HepG2 (cell line): Measurements from ENCODE around the gene MED25. TPM values are rescaled to one million over a fixed set of nuclear protein-coding genes. Genes with fewer than 3 reads are reported as not detected.

Experiments used
- ATAC-seq: fragments of 200-7000 bp; cut with Tn5 transposase; 3 replicates; pipeline ENCODE4 v1.9.1; 2020; ENCODE audit warnings: mild to moderate bottlenecking, moderate library complexity
- BruUV-seq: library from RNA; stranded (reverse); fragments of 400-500 nt; replicated peaks from 2 replicates; lab custom pipeline; 2021; lab: Mats Ljungman, UMichigan
- CTCF ChIA-PET: fragments of 300-600 bp; formaldehyde crosslinking; extraction: SDS; loops from one replicate; lab custom pipeline; 2021; ENCODE audit warnings: low total read pairs, inconsistent platforms, low intra/inter-chr PET ratio; lab: Yijun Ruan, JAX
- POLR2A ChIA-PET: fragments of 350-600 bp; sonication (Branson Sonifier 250); formaldehyde crosslinking; loops from one replicate; lab custom pipeline; 2020; ENCODE audit warnings: antibody characterized with exemption, inconsistent platforms; lab: Yijun Ruan, JAX
- DNase-seq: peaks from one replicate; pipeline ENCODE4 v3.0.0-alpha.2; 2015; ENCODE audit warnings: low spot score
- FAIRE-seq: peaks from 3 replicates; lab custom pipeline; 2011; peaks lifted over from hg19 to GRCh38; lab: Jason Lieb, UNC
- H2AFZ ChIP-seq: one replicate; pipeline ENCODE4 v1.6.1; 2011; ENCODE audit warnings: low read length, inconsistent platforms
- H3K27ac ChIP-seq: fragments of 300-600 bp; 3 replicates; pipeline ENCODE4 v1.8.0; 2011; ENCODE audit warnings: mixed run types, mild to moderate bottlenecking, mixed read lengths, low read length, inconsistent platforms; ENCODE audit not compliant: insufficient read depth; ENCODE audit errors: extremely low read length
- H3K27me3 ChIP-seq, 2 experiments: fragments of 200-600 bp in 1 of 2; 2 replicates in 1 of 2; 3 replicates in 1 of 2; pipeline versions ENCODE4 v1.6.0 to v1.8.0; 2011; ENCODE audit warnings: low read length in 2 of 2, mild to moderate bottlenecking in 2 of 2, moderate library complexity in 2 of 2, inconsistent platforms in 1 of 2; ENCODE audit not compliant: insufficient read depth in 2 of 2, control insufficient read depth in 1 of 2
- H3K36me3 ChIP-seq, 2 experiments: fragments of 200-600 bp in 1 of 2; replicated peaks in 1 of 2; 2 replicates in 1 of 2; 3 replicates in 1 of 2; pipeline versions ENCODE4 v1.5.1 to v1.8.0; 2011; ENCODE audit warnings: low read length in 2 of 2, inconsistent platforms in 1 of 2; ENCODE audit not compliant: insufficient read depth in 2 of 2, control insufficient read depth in 1 of 2
- H3K4me1 ChIP-seq: 2 replicates; pipeline ENCODE4 v1.5.1; 2012; ENCODE audit warnings: low read length, inconsistent platforms; ENCODE audit not compliant: insufficient read depth
- H3K4me2 ChIP-seq: 2 replicates; pipeline ENCODE4 v1.6.0; 2011; ENCODE audit warnings: low read depth, low read length, inconsistent platforms
- H3K4me3 ChIP-seq, 3 experiments: fragments of 200-600 bp in 1 of 3; sonication (generic), shearing (Covaris generic) in 1 of 3; replicated peaks in 1 of 3; 2 replicates each; pipeline ENCODE4 v1.5.1; 2011 to 2016; ENCODE audit warnings: low read length in 3 of 3, inconsistent platforms in 2 of 3, low read depth in 2 of 3, mild to moderate bottlenecking in 2 of 3, control low read depth in 1 of 3, mixed read lengths in 1 of 3; ENCODE audit not compliant: insufficient read depth in 1 of 3
- H3K79me2 ChIP-seq: one replicate; pipeline ENCODE4 v1.6.1; 2011; ENCODE audit warnings: low read length, inconsistent platforms; ENCODE audit not compliant: insufficient read depth
- H3K9ac ChIP-seq: 2 replicates; pipeline ENCODE4 v1.6.0; 2011; ENCODE audit warnings: mild to moderate bottlenecking, low read depth, low read length, inconsistent platforms; ENCODE audit not compliant: insufficient read depth
- H3K9me3 ChIP-seq: 2 replicates; pipeline ENCODE4 v1.5.1; 2012; ENCODE audit warnings: mild to moderate bottlenecking, low read length
- H4K20me1 ChIP-seq: 2 replicates; pipeline ENCODE4 v1.6.0; 2011; ENCODE audit warnings: inconsistent platforms, mild to moderate bottlenecking, low read length, moderate library complexity; ENCODE audit not compliant: insufficient read depth
- BRCA1 ChIP-seq: sonication (generic); formaldehyde crosslinking; IDR thresholded peaks from 2 replicates; pipeline ENCODE4 v1.4.0; 2020; ENCODE audit warnings: missing genetic modification reagents
- GLI4 ChIP-seq: sonication (generic); formaldehyde crosslinking; IDR thresholded peaks from 2 replicates; pipeline ENCODE4 v1.5.1; 2020; ENCODE audit warnings: missing genetic modification reagents, mild to moderate bottlenecking, moderate library complexity, borderline replicate concordance
- GTF2F1 ChIP-seq: fragments of 150-350 bp; IDR thresholded peaks from 2 replicates; pipeline ENCODE4 v1.6.1; 2014; ENCODE audit warnings: low read length
- HOXA3 ChIP-seq: sonication (generic); formaldehyde crosslinking; IDR thresholded peaks from 2 replicates; pipeline ENCODE4 v1.5.0; 2020; ENCODE audit warnings: missing genetic modification reagents
- JUND ChIP-seq: sonication (generic); formaldehyde crosslinking; IDR thresholded peaks from 2 replicates; pipeline ENCODE4 v1.8.0; 2022; ENCODE audit warnings: mild to moderate bottlenecking, missing genetic modification reagents
- MYC ChIP-seq: sonication (generic); formaldehyde crosslinking; IDR thresholded peaks from 2 replicates; pipeline ENCODE4 v1.9.0; 2021; ENCODE audit warnings: missing genetic modification reagents, borderline replicate concordance
- PITX1 ChIP-seq: sonication (generic); formaldehyde crosslinking; IDR thresholded peaks from 2 replicates; pipeline ENCODE4 v1.5.1; 2020; ENCODE audit warnings: mild to moderate bottlenecking, missing genetic modification reagents
- POLR2G ChIP-seq: fragments of 200-400 bp; formaldehyde crosslinking; IDR thresholded peaks from 2 replicates; pipeline ENCODE4 v1.6.1; 2018; ENCODE audit warnings: mild to moderate bottlenecking, low read depth, low read length, moderate library complexity
- SIX4 ChIP-seq: sonication (generic); formaldehyde crosslinking; IDR thresholded peaks from 2 replicates; pipeline ENCODE4 v1.4.0; 2020; ENCODE audit warnings: missing genetic modification reagents
- ZNF33A ChIP-seq: sonication (generic); formaldehyde crosslinking; IDR thresholded peaks from 2 replicates; pipeline ENCODE4 v1.5.1; 2020; ENCODE audit warnings: missing genetic modification reagents, mild to moderate bottlenecking, moderate library complexity, borderline replicate concordance
- ZNF737 ChIP-seq: sonication (generic); formaldehyde crosslinking; IDR thresholded peaks from 2 replicates; pipeline ENCODE4 v1.5.0; 2020; ENCODE audit warnings: missing genetic modification reagents, mild to moderate bottlenecking, borderline replicate concordance
- ZNF816 ChIP-seq: sonication (generic); formaldehyde crosslinking; IDR thresholded peaks from 2 replicates; pipeline ENCODE4 v1.8.0; 2022; ENCODE audit warnings: missing genetic modification reagents, mild to moderate bottlenecking, borderline replicate concordance
- WGBS: methylation state at CpG from one replicate; pipeline ENCODE4 v1.1.6; 2017; ENCODE audit warnings: low lambda C conversion rate; 5-methylcytosine and 5-hydroxymethylcytosine counted together
- in situ Hi-C: cut with HindIII; loops from 2 replicates; pipeline ENCODE4 v1.10.0; 2017; ENCODE audit warnings: low pct_unique_long_range_greater_than_20kb; ENCODE audit not compliant: extremely low pct_ligation_motif_present
- intact Hi-C: fragments of 100-400 bp; cut with micrococcal nuclease; formaldehyde crosslinking; loops from one replicate; pipeline ENCODE4 v1.10.0; 2022; ENCODE audit not compliant: unreplicated experiment
- polyA plus RNA-seq, 8 experiments: library from polyadenylated mRNA; depleted of rRNA in 3 of 8; stranded (reverse) in 7 of 8; unstranded in 1 of 8; fragments of >200 nt; fragmentation: Illumina TruSeq in 4 of 8; extraction: Trizol in 4 of 8; gene quantifications; 2 replicates each; pipeline versions ENCODE4 v1.2.1 to v1.2.3, GENCODE V29; 2011 to 2016; ENCODE audit warnings: low read depth in 4 of 8, missing spikeins in 1 of 8, mixed read lengths in 1 of 8; ENCODE audit not compliant: insufficient read depth in 1 of 8
- total RNA-seq, 5 experiments: library from RNA; depleted of rRNA; stranded (reverse); fragments of >200 nt; fragmentation: Illumina TruSeq; extraction: Trizol; gene quantifications; 2 replicates each; pipeline ENCODE4 v1.2.3, GENCODE V29; 2016; ENCODE audit warnings: low read depth in 1 of 5
- TF ChIP-seq, protein P1 (sequence below): sonication (generic); formaldehyde crosslinking; IDR thresholded peaks from 2 replicates; pipeline ENCODE4 v1.5.0; 2020; ENCODE audit warnings: missing genetic modification reagents
- TF ChIP-seq, protein P2 (sequence below): sonication (generic); formaldehyde crosslinking; IDR thresholded peaks from 2 replicates; pipeline ENCODE4 v1.4.0; 2020; ENCODE audit warnings: mild to moderate bottlenecking, missing genetic modification reagents, borderline replicate concordance

The MED25 gene
- total and polyA plus RNA-seq, 2 of the 13 experiments (the other 11 are each of a cell fraction or from before 2014, with no cell fraction given): 11.1 to 15.1 TPM

DNA sequence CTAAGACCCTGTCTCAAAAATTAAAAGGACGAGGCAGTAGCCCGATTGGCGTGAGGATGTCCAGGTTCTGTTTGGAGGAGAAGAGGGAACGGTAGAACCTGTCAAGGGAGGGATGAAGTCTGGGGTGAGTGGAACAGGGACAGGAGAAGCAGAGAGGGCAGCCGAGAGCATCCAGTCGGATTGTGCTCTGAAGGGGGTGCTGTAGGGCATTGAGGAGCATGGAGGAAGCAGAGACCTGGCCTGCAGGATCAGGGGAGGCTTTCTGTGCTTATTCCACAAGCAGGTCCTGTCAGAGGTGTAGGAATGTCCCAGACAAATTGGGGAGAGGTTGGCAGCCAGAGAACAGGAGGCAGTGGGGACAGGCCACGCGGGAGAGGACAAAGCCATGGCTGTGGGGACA lies 37.2 kb upstream of the MED25 start:
- TF ChIP-seq, protein P1, sequence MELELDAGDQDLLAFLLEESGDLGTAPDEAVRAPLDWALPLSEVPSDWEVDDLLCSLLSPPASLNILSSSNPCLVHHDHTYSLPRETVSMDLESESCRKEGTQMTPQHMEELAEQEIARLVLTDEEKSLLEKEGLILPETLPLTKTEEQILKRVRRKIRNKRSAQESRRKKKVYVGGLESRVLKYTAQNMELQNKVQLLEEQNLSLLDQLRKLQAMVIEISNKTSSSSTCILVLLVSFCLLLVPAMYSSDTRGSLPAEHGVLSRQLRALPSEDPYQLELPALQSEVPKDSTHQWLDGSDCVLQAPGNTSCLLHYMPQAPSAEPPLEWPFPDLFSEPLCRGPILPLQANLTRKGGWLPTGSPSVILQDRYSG (CRISPR knock-in tag): no peak
- 0 out of 2 replicates have a peak, but pooled peaks have one; percentile 8 for TF ChIP-seq POLR2G
- Histone ChIP-seq H3K27me3 (no peaks in the 10 kb centered on the region), H2AFZ (no peak overlapping the region), H3K4me3 (no peak overlapping the region), H3K9me3 (no peaks in the 10 kb centered on the region), H3K4me2 (no peak overlapping the region), H3K27ac (no peak overlapping the region), H4K20me1 (no peaks in the 10 kb centered on the region), H3K36me3 (peaks cover 9 to 13% of the 10 kb centered on the region in 2 experiments; a peak in 4 of 5 replicates), H3K4me1 (peaks cover 17% of the 10 kb centered on the region), H3K79me2 (no peaks in the 10 kb centered on the region), H3K9ac (no peak overlapping the region)
- WGBS: 93% methylated on average over 8 of the region's 8 CpGs
- CTCF ChIA-PET: no interaction called here
- intact Hi-C loops: no loop called here
- no peak for DNase-seq
- POLR2A ChIA-PET: no interaction called here
- BruUV-seq: no TSS peak
- ATAC-seq: peak; percentile 47; the same call in 2 of the 3 replicates
- no peak for FAIRE-seq
- in situ Hi-C loops: no loop called here

DNA sequence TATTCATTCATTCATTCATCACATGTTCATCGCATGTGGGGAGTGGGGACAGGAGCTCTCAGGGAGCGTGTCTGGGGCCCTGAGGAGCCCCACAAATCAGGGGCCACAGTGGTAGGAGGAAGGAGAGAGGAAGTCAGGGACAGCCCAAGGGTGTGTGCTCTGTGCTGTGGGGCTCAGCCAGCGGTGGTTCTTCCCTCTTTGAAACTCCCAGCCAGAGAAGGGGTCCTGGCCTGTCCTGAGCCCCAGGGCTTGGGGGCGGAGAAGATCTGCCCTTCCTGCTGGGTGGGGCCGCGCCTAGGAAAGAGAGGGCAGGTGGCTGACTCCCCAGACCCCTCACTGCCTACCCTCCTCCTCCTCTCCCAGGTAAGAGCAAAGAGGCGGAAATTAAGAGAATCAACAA lies 36.7 kb upstream of the MED25 start:
- 98% methylated on average over 6 of the region's 7 CpGs for WGBS
- H3K27me3 ChIP-seq: no peaks in the 10 kb centered on the region
- no peak overlapping the region for H3K9ac ChIP-seq
- no peak overlapping the region for H3K4me2 ChIP-seq
- H3K4me3 ChIP-seq: no peak overlapping the region
- no peak for TF ChIP-seq SIX4
- TF ChIP-seq MYC (CRISPR knock-in tag): no peak
- TF ChIP-seq HOXA3: no peak
- TF ChIP-seq, protein P2, sequence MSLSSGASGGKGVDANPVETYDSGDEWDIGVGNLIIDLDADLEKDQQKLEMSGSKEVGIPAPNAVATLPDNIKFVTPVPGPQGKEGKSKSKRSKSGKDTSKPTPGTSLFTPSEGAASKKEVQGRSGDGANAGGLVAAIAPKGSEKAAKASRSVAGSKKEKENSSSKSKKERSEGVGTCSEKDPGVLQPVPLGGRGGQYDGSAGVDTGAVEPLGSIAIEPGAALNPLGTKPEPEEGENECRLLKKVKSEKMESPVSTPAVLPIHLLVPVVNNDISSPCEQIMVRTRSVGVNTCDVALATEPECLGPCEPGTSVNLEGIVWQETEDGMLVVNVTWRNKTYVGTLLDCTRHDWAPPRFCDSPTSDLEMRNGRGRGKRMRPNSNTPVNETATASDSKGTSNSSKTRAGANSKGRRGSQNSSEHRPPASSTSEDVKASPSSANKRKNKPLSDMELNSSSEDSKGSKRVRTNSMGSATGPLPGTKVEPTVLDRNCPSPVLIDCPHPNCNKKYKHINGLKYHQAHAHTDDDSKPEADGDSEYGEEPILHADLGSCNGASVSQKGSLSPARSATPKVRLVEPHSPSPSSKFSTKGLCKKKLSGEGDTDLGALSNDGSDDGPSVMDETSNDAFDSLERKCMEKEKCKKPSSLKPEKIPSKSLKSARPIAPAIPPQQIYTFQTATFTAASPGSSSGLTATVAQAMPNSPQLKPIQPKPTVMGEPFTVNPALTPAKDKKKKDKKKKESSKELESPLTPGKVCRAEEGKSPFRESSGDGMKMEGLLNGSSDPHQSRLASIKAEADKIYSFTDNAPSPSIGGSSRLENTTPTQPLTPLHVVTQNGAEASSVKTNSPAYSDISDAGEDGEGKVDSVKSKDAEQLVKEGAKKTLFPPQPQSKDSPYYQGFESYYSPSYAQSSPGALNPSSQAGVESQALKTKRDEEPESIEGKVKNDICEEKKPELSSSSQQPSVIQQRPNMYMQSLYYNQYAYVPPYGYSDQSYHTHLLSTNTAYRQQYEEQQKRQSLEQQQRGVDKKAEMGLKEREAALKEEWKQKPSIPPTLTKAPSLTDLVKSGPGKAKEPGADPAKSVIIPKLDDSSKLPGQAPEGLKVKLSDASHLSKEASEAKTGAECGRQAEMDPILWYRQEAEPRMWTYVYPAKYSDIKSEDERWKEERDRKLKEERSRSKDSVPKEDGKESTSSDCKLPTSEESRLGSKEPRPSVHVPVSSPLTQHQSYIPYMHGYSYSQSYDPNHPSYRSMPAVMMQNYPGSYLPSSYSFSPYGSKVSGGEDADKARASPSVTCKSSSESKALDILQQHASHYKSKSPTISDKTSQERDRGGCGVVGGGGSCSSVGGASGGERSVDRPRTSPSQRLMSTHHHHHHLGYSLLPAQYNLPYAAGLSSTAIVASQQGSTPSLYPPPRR: no peak
- no peak for TF ChIP-seq ZNF816 (CRISPR knock-in tag)
- TF ChIP-seq BRCA1 (CRISPR knock-in tag): no peak
- TF ChIP-seq JUND (CRISPR knock-in tag): no peak
- TF ChIP-seq PITX1: no peak
- TF ChIP-seq GTF2F1: no peak
- TF ChIP-seq ZNF737: no peak
- no peak for TF ChIP-seq ZNF33A (CRISPR knock-in tag)
- no peak for TF ChIP-seq GLI4 (CRISPR knock-in tag)
- DNase-seq: no peak
- no peaks in the 10 kb centered on the region for H3K79me2 ChIP-seq
- ChIA-PET POLR2A (no interaction called here), CTCF (no interaction called here)
- H2AFZ ChIP-seq: no peak overlapping the region
- in situ Hi-C loops: no loop called here
- no TSS peak for BruUV-seq
- no peaks in the 10 kb centered on the region for H4K20me1 ChIP-seq
- peak; percentile 58 for ATAC-seq
- H3K36me3 ChIP-seq: peaks cover 9 to 13% of the 10 kb centered on the region in 2 experiments; a peak in 4 of 5 replicates
- intact Hi-C loops: no loop called here
- H3K4me1 ChIP-seq: peaks cover 17% of the 10 kb centered on the region
- H3K9me3 ChIP-seq: no peaks in the 10 kb centered on the region
- FAIRE-seq: no peak
- peak overlapping the region; percentile 2 for H3K27ac ChIP-seq
